ENCODE data around the gene SAMD3. TPM values are rescaled to one million over a fixed set of nuclear protein-coding genes. Genes with fewer than 3 reads are reported as not detected.

Gene SAMD3
- total RNA-seq, 1 experiment from 2014 or later, result not detected

DNA sequence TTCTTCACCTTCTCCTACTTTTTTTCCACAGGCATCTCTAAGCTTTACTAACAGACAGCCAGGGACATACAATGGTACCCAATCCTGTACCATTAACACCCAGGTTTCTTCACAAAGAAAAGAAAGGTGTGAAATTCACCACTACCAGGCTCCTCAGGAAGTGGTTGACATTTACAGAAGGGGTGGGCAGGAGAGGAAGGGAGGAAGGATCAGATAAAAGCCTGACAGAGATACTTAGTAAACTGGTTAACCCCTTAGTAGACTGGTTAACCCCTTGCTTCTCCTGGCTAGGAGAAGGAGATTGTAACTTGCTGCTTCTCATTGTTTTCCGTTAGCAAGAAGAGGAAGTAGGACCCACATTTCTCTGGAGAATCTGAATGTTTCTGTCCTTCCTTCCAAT, 7.2 kb downstream of the SAMD3 start:
- TF ChIP-seq CTCF (IDR thresholded peaks at IDR 0.05), result no peak
- no peak for TF ChIP-seq POLR2AphosphoS5 (IDR thresholded peaks at IDR 0.05; ENCODE audit: low read depth, low read length)
- no peak for TF ChIP-seq SIN3A (IDR thresholded peaks at IDR 0.05; ENCODE audit: borderline replicate concordance, insufficient read depth, low read depth, low read length)
- no peak for TF ChIP-seq REST (IDR thresholded peaks at IDR 0.05; ENCODE audit: insufficient read depth in 1 of 2, low read depth in 2 of 2, low read length in 1 of 2)
- TF ChIP-seq TCF7L2 (IDR thresholded peaks at IDR 0.05; ENCODE audit: low read depth, low read length), result no peak
- Histone ChIP-seq H3K27ac (ENCODE audit: low read length) (no peak overlapping the region), H3K9me3 (ENCODE audit: control insufficient read depth, insufficient read depth, low read depth, low read length) (no peaks in the 10 kb centered on the region), H3K36me3 (ENCODE audit: control insufficient read depth, insufficient read depth, low read length) (no peaks in the 10 kb centered on the region), H3K4me1 (ENCODE audit: control insufficient read depth, insufficient read depth, low read length) (no peaks in the 10 kb centered on the region), H3K27me3 (ENCODE audit: control insufficient read depth, insufficient read depth, low read length) (no peaks in the 10 kb centered on the region), H3K4me3 (ENCODE audit: low read depth in 2 of 2, low read length in 2 of 2) (no peak overlapping the region)
- ATAC-seq, result no peak
- no TSS peak for BruUV-seq (replicated peaks)
- in situ Hi-C loops (cut with HindIII; ENCODE audit: low pct_unique_long_range_greater_than_20kb, low sequenced_read_pairs) (no loop called here), intact Hi-C loops (cut with micrococcal nuclease; ENCODE audit: unreplicated experiment) (no loop called here)
- no peak for DNase-seq (ENCODE audit: low read depth, low spot score)
- ChIA-PET CTCF (no interaction called here), POLR2A (no interaction called here)

GRCh38 chr6:130212215-130212874, 10.4 kb downstream of the SAMD3 start:
- H3K4me1 ChIP-seq (ENCODE audit: control insufficient read depth, insufficient read depth, low read length), result no peaks in the 10 kb centered on the region
- DNase-seq (ENCODE audit: low read depth, low spot score), result no peak
- H3K4me3 ChIP-seq (ENCODE audit: low read depth in 2 of 2, low read length in 2 of 2), result no peak overlapping the region
- H3K9me3 ChIP-seq (ENCODE audit: control insufficient read depth, insufficient read depth, low read depth, low read length), result no peaks in the 10 kb centered on the region
- no peaks in the 10 kb centered on the region for H3K27me3 ChIP-seq (ENCODE audit: control insufficient read depth, insufficient read depth, low read length)
- POLR2A ChIA-PET, result no interaction called here
- TF ChIP-seq TCF7L2 (IDR thresholded peaks at IDR 0.05; ENCODE audit: low read depth, low read length), result no peak
- no peak for TF ChIP-seq SIN3A (IDR thresholded peaks at IDR 0.05; ENCODE audit: borderline replicate concordance, insufficient read depth, low read depth, low read length)
- no peak for TF ChIP-seq REST (IDR thresholded peaks at IDR 0.05; ENCODE audit: insufficient read depth in 1 of 2, low read depth in 2 of 2, low read length in 1 of 2)
- TF ChIP-seq POLR2AphosphoS5 (IDR thresholded peaks at IDR 0.05; ENCODE audit: low read depth, low read length), result no peak
- TF ChIP-seq CTCF (IDR thresholded peaks at IDR 0.05), result no peak
- CTCF ChIA-PET, result no interaction called here
- in situ Hi-C loops (cut with HindIII; ENCODE audit: low pct_unique_long_range_greater_than_20kb, low sequenced_read_pairs), result no loop called here
- H3K36me3 ChIP-seq (ENCODE audit: control insufficient read depth, insufficient read depth, low read length), result no peaks in the 10 kb centered on the region
- no TSS peak for BruUV-seq (replicated peaks)
- H3K27ac ChIP-seq (ENCODE audit: low read length), result no peak overlapping the region
- no peak for ATAC-seq
- intact Hi-C loops (cut with micrococcal nuclease; ENCODE audit: unreplicated experiment), result no loop called here

Measured in Panc1 (cell line).